Psoas muscle (tissue), 8 donors: ENCODE results near the gene KLF13. TPM values are rescaled to one million over a fixed set of nuclear protein-coding genes. Genes with fewer than 3 reads are reported as not detected.
A peak's percentile ranks its signal among the peaks of the same experiment; 100 is the strongest.

ENCODE experiments used
- ATAC-seq, 4 donors: fragments of 200-7000 bp; cut with Tn5 transposase; one replicate each; pipeline ENCODE4 v1.9.1; 2020; ENCODE audit warnings: moderate library complexity in 3 of 4, mild to moderate bottlenecking in 2 of 4
- DNase-seq, 2 donors: peaks; one replicate each; pipeline ENCODE4 v3.0.0-alpha.2; 2020
- H3K27ac ChIP-seq: fragments of 200-600 bp; one replicate; pipeline ENCODE4 v1.8.0; 2022
- H3K27me3 ChIP-seq, 3 donors: fragments of 200-600 bp in 1 of 3; one replicate each; pipeline versions ENCODE4 v1.6.1 to v1.8.0; 2013 to 2022; ENCODE audit warnings: low read length in 2 of 3, mild to moderate bottlenecking in 2 of 3, moderate library complexity in 1 of 3; ENCODE audit not compliant: insufficient read depth in 3 of 3
- H3K36me3 ChIP-seq, 2 donors: fragments of 200-600 bp in 1 of 2; one replicate each; pipeline versions ENCODE4 v1.6.1 to v1.8.0; 2013 to 2022; ENCODE audit warnings: low read depth in 1 of 2, mild to moderate bottlenecking in 1 of 2, moderate library complexity in 1 of 2; ENCODE audit not compliant: insufficient read depth in 1 of 2
- H3K4me1 ChIP-seq: fragments of 200-600 bp; one replicate; pipeline ENCODE4 v1.8.0; 2022
- H3K4me3 ChIP-seq: fragments of 200-600 bp; one replicate; pipeline ENCODE4 v1.8.0; 2022; ENCODE audit warnings: mild to moderate bottlenecking
- H3K9me3 ChIP-seq: fragments of 200-600 bp; one replicate; pipeline ENCODE4 v1.8.0; 2022
- WGBS, 3 donors: extraction: QIAGEN DNeasy Blood & Tissue Kit; methylation state at CpG; one replicate each; pipeline versions ENCODE4 v1.1.6 to v1.1.7; 2013; 5-methylcytosine and 5-hydroxymethylcytosine counted together
- intact Hi-C, 2 donors: fragments of 100-400 bp; cut with DNase I; formaldehyde crosslinking; loops; one replicate each; pipeline versions ENCODE4 v1.11.0 to v1.14.2; 2022
- polyA plus RNA-seq, 3 donors: library from polyadenylated mRNA; stranded (reverse); fragments of 200-250 nt; gene quantifications; one replicate each; pipeline ENCODE4 v1.2.3, GENCODE V29; 2013
- total RNA-seq, 4 donors: library from RNA; stranded (reverse); fragmentation: NEBNext Ultra II Directional in 2 of 4; extraction: Animal tissue kit (Norgen Biotek cat#: 25700) in 2 of 4; gene quantifications; one replicate each; pipeline versions ENCODE4 v1.2.1 to v1.2.4, GENCODE V29; 2021 to 2023
- TF ChIP-seq, protein P1 (sequence below): fragments of 200-600 bp; IDR thresholded peaks from one replicate; pipeline ENCODE4 v1.8.0; 2022; ENCODE audit warnings: antibody characterized with exemption
- donor health status: healthy with polysubstance abuse.
- donor health status: DM: no; HTN: no; CAD: no; lungs with moderate emphysema.
- donor health status: Bipolar disorder and iron deficiency.
- donor health status: healthy.
- donor health status: DM: yes; HTN: yes; CAD: no.
- donor health status: DM: no; HTN: no; CAD: no.
- donor health status: DM: no; HTN: no; CAD: no.
- donor health status: DM: yes; HTN: yes; CAD: no.

The KLF13 gene
- total and polyA plus RNA-seq, 7 donors = 11.9 to 45.6 (median 24.5) TPM

DNA sequence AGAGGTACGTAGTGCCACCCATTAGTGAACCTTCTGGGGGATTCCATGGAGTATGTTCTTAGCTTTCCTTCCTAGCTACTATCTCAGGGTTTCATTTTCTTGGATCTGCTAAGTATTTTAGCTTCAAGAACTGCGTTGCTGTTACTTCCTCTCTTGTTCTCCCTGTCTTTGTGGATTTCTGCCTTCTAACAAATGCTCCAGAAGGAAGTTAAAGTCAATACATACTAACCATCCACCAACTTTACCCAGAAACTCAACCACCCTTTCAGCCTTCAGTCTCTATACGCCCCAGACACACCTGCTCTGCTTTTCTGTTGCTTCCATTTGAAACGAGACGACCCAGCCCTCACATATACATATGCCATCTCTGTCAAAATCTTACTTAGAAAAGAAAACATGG, 2.4 kb upstream of the KLF13 start:
- H3K27me3 ChIP-seq = no peaks in the 10 kb centered on the region
- no peaks in the 10 kb centered on the region for H3K9me3 ChIP-seq
- DNase-seq (no peak), ATAC-seq (no peak)
- H3K27ac ChIP-seq = no peak overlapping the region
- TF ChIP-seq, protein P1, sequence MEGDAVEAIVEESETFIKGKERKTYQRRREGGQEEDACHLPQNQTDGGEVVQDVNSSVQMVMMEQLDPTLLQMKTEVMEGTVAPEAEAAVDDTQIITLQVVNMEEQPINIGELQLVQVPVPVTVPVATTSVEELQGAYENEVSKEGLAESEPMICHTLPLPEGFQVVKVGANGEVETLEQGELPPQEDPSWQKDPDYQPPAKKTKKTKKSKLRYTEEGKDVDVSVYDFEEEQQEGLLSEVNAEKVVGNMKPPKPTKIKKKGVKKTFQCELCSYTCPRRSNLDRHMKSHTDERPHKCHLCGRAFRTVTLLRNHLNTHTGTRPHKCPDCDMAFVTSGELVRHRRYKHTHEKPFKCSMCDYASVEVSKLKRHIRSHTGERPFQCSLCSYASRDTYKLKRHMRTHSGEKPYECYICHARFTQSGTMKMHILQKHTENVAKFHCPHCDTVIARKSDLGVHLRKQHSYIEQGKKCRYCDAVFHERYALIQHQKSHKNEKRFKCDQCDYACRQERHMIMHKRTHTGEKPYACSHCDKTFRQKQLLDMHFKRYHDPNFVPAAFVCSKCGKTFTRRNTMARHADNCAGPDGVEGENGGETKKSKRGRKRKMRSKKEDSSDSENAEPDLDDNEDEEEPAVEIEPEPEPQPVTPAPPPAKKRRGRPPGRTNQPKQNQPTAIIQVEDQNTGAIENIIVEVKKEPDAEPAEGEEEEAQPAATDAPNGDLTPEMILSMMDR = no peak
- intact Hi-C loops = loop anchor here (5.0 kb wide), 5 partner anchors 57 to 163 kb away; no protein-coding TSS in a partner anchor
- H3K36me3 ChIP-seq = no peaks in the 10 kb centered on the region
- 72 to 74% (median 73%) methylated on average over 5 of the region's 5 CpGs for WGBS, 3 donors
- H3K4me3 ChIP-seq = no peak overlapping the region
- H3K4me1 ChIP-seq = peaks cover 18% of the 10 kb centered on the region

DNA sequence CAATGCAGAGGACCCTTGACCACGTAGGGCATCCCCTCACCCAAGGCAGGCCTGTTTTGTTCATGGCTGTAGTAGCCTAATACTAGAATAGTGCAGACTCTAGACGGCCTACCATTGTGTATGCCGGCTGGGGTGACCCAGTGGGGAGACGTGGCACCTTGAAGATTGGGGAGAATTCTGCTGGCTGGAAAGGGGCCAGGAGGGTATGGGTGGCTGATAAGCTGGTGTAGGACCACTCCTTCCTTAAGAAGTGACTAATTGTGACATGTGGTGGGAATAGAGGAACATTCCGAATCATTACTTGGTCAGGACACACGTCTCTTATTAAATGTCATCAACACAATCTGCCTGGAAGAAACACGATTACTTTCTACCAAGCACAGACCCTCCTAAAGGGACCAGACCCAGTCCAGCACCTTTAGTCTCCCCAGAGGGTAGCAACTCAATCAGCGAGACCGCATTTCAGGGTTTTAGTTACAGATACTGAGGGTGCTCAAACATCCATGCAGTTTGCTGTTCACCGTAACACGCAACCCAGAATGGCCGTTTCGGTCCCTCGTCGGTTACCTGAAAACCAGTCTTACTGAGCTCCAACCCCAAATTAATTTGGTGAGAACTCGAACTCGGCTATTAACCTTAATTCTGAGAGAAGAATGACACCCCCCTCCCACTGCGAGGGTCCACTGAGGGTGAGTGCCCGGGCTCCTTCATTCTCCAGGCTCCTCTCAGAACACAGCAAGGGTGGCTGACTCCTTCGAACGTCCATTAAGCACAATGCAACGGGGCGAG, 1.6 kb upstream of the KLF13 start:
- WGBS, 3 donors = 45 to 59% (median 50%) methylated on average over 23 of the region's 23 CpGs
- Histone ChIP-seq H3K4me3 (peak overlapping the region; percentile 79), H3K27me3 (no peaks in the 10 kb centered on the region), H3K36me3 (no peaks in the 10 kb centered on the region), H3K27ac (peak overlapping the region; percentile 97), H3K4me1 (peaks cover 20% of the 10 kb centered on the region), H3K9me3 (no peaks in the 10 kb centered on the region)
- TF ChIP-seq, protein P1 = no peak
- no peak for ATAC-seq
- intact Hi-C loops = loop anchor here (1.0 to 5.0 kb wide), 8 partner anchors 58 to 333 kb away; partner anchors contain the start of gene MTMR10 (in 1 of the 2)
- no peak for DNase-seq

DNA sequence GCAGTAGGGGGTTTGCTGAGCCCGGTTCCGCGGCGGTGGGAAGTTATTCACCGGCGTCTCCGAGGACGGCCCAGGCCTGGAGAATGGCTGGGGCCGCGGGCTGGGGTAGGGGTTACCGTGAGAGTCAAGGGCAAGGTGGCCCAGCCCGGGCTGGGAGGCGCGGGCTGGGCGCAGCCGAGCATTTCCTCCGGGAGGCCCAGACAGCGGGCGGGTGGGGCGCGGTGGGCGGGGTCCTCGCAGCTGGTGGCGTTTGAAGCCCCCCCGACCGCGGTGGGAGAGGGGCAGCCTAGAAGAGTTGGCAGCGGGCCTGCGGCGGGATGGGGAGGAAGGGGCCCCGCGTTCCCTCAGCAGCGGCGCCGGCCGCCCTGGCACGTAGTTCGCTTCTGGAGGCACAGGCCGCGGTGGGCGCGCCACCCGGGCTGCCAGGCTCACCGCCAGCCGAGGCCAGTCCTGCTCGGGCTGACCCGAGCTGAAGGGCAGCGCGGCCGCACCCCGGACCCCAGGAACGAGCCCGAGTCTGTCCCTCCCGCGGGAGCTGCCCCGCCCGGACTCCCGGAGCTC, 960 bp upstream of the KLF13 start:
- Histone ChIP-seq H3K27ac (peak overlapping the region; percentile 97), H3K4me1 (peaks cover 27% of the 10 kb centered on the region), H3K27me3 (no peaks in the 10 kb centered on the region), H3K9me3 (no peaks in the 10 kb centered on the region), H3K4me3 (peak overlapping the region; percentile 79), H3K36me3 (no peaks in the 10 kb centered on the region)
- TF ChIP-seq, protein P1 = no peak
- DNase-seq (peak; percentile 61 to 86), ATAC-seq (peak; percentile 6 to 34 (median 22))
- intact Hi-C loops = loop anchor here (1.0 to 5.0 kb wide), 4 partner anchors 67 to 333 kb away; partner anchors contain the start of gene MTMR10 (in 1 of the 2)
- 0 to 1% (median 0%) methylated on average over 38 to 58 of the region's 58 CpGs for WGBS, 3 donors

DNA sequence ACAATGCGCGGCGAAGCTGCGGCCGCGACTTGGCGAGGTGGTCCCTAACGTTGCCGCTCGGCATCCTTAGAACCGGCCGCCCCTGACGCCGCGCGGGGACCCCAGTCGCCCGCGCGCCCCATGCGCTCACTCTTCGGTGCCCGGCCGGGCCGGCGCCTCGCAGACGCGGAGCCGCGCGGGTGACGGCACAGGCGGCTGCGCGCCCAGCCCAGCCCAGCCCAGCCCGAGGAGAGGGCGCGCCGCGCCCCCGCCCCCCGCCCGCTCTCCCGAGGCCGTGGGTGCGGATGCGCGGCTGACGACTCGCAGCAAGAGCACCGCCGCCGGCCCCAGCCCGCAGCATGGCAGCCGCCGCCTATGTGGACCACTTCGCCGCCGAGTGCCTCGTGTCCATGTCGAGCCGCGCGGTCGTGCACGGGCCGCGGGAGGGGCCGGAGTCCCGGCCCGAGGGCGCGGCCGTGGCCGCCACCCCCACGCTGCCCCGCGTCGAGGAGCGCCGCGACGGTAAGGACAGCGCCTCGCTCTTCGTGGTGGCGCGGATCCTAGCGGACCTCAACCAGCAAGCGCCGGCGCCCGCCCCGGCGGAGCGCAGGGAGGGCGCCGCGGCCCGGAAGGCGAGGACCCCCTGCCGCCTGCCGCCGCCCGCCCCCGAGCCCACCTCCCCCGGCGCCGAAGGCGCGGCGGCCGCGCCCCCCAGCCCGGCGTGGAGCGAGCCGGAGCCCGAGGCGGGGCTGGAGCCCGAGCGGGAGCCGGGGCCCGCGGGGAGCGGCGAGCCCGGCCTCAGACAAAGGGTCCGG, 437 bp downstream of the KLF13 start:
- 0% methylated on average over 40 to 130 of the region's 130 CpGs for WGBS, 3 donors
- DNase-seq (peak; percentile 59 to 84), ATAC-seq (peak; percentile 15 to 37 (median 34))
- Histone ChIP-seq H3K36me3 (no peaks in the 10 kb centered on the region), H3K27me3 (no peaks in the 10 kb centered on the region), H3K9me3 (no peaks in the 10 kb centered on the region), H3K4me1 (peaks cover 39% of the 10 kb centered on the region), H3K4me3 (peak overlapping the region; percentile 79), H3K27ac (peak overlapping the region; percentile 97)
- TF ChIP-seq, protein P1 = no peak
- intact Hi-C loops = loop anchor here (2.0 to 5.0 kb wide), 3 partner anchors 65 to 335 kb away; partner anchors contain the start of gene MTMR10 (in 1 of the 2)
